ENCODE data around the gene FASN. TPM values are rescaled to one million over a fixed set of nuclear protein-coding genes. Genes with fewer than 3 reads are reported as not detected.

Gene FASN
- total and polyA plus RNA-seq, 2 donors (not counting 1 experiment from before 2014, with no cell fraction given): 19.4 to 35.6 TPM

DNA sequence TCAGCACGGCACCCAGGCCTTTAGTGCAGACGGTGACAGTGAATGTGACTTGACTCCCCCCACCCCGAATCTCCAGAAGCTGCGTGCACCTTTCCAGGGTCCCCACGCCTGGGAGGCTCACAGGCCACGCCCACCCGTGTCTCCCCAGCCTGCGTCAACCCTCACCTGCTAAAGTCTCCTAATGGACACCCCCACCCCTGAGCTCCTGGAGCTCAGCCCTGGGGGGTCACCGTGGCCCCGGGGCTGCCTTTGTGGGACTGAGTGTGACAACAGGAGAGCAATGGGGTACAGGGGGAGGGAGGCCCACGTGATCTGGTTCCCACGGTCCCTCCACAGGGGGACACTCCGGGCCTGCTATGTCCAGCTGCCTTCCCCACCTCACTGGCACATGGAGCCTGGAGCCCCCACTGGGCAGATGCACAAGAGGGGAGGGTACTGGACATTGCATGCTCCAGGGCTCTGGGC lies 7.4 kb upstream of the FASN start:
- Mint-ChIP-seq H3K4me3 (peak overlapping the region; percentile 23), H3K27ac (peak overlapping the region; percentile 98), H3K4me1 (peaks cover 21% of the 10 kb centered on the region), H3K27me3 (no peaks in the 10 kb centered on the region), H3K9me3 (ENCODE audit: insufficient read depth) (no peaks in the 10 kb centered on the region)
- ChIA-PET POLR2A (interaction anchor here (1.4 to 1.7 kb wide), 2 partner anchors 68 to 101 kb away, joined by 4 to 12 read pairs; partner anchors contain the start of gene DCXR), CTCF (interaction anchor here (0.6 to 1.6 kb wide), 7 partner anchors 7 to 146 kb away, joined by 3 to 6 read pairs (median 3); partner anchors contain the start of genes DUS1L and FASN)
- Histone ChIP-seq H2AFZ (ENCODE audit: insufficient read depth, low read depth, low read length, poor library complexity, severe bottlenecking) (no peak overlapping the region), H3K4me1 (ENCODE audit: control insufficient read depth in 2 of 2, insufficient read depth in 2 of 2, low read length in 2 of 2) (peaks cover 18 to 27% of the 10 kb centered on the region in 2 donors), H4K20me1 (ENCODE audit: control insufficient read depth, insufficient read depth, low read length, poor library complexity, severe bottlenecking) (no peaks in the 10 kb centered on the region), H3K79me2 (ENCODE audit: control insufficient read depth, insufficient read depth, low read length) (peaks cover 16% of the 10 kb centered on the region), H3K9me3 (ENCODE audit: control extremely low read depth in 1 of 3, control insufficient read depth in 2 of 3, insufficient read depth in 1 of 3, low read length in 2 of 3) (peaks cover 0 to 4% (median 0%) of the 10 kb centered on the region in 3 donors), H3K4me3 (ENCODE audit: control extremely low read depth in 1 of 5, extremely low read depth in 1 of 5, insufficient read depth in 1 of 5, low read depth in 2 of 5, low read length in 4 of 5) (peak overlapping the region in 4 of 5 experiments; percentile 53 to 80 (median 64)), H3K4me2 (replicated peaks; ENCODE audit: low read depth, low read length, poor library complexity, severe bottlenecking) (peak overlapping the region; percentile 89), H3K27me3 (replicated peaks in 1 of 4; ENCODE audit: control extremely low read depth in 1 of 4, control insufficient read depth in 3 of 4, insufficient read depth in 4 of 4, low read length in 3 of 4) (no peaks in the 10 kb centered on the region), H3K27ac (ENCODE audit: low read length in 2 of 2) (peak overlapping the region; percentile 75 to 79), H3K9ac (ENCODE audit: low read length) (peak overlapping the region; percentile 76), H3K36me3 (replicated peaks in 1 of 2; ENCODE audit: control extremely low read depth in 1 of 2, control insufficient read depth in 1 of 2, extremely low read depth in 1 of 2, insufficient read depth in 2 of 2, low read length in 1 of 2) (no peaks in the 10 kb centered on the region)
- WGBS (ENCODE audit: insufficient coverage): 93% methylated on average over 6 of the region's 13 CpGs
- TF ChIP-seq EZH2 (IDR thresholded peaks at IDR 0.05; ENCODE audit: borderline replicate concordance, insufficient read depth, low read depth, low read length, poor library complexity, severe bottlenecking): no peak
- TF ChIP-seq, protein P1, sequence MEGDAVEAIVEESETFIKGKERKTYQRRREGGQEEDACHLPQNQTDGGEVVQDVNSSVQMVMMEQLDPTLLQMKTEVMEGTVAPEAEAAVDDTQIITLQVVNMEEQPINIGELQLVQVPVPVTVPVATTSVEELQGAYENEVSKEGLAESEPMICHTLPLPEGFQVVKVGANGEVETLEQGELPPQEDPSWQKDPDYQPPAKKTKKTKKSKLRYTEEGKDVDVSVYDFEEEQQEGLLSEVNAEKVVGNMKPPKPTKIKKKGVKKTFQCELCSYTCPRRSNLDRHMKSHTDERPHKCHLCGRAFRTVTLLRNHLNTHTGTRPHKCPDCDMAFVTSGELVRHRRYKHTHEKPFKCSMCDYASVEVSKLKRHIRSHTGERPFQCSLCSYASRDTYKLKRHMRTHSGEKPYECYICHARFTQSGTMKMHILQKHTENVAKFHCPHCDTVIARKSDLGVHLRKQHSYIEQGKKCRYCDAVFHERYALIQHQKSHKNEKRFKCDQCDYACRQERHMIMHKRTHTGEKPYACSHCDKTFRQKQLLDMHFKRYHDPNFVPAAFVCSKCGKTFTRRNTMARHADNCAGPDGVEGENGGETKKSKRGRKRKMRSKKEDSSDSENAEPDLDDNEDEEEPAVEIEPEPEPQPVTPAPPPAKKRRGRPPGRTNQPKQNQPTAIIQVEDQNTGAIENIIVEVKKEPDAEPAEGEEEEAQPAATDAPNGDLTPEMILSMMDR (IDR thresholded peaks at IDR 0.05): no peak
- intact Hi-C loops (cut with micrococcal nuclease): no loop called here
- no peak for DNase-seq
- no peak for ATAC-seq (ENCODE audit: low read depth)

DNA sequence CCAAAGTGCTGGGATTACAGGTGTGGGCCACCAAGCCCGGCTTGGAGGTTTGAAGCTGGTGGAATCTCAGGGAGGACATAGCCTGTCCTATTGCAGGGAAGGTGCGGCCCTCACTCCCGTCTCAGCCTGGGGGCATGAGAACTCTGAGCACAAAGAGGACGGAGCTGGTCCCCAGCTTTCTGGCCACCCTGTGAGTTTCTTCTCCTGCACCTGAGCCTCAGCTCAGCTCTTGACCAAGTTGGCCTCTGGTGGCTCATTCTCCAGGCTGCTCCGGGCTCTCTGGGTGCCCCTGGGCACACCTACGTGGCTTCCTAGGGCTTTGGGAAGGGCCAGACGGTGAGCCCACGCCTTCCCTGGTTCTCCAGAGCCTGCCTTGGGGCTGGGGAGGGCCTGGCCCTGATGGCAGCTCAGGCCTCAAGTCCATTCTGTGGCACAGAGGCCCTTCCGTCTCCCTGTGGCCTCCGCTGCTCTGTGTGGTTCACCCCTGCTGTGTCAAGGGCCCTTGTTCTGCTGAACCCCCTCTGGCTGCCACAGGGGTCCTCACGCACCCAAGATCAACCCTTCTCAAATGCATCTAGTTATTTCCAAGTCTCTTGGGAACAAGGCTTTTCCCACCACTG lies 6.9 kb upstream of the FASN start:
- Mint-ChIP-seq H3K4me1 (peaks cover 26% of the 10 kb centered on the region), H3K27me3 (no peaks in the 10 kb centered on the region), H3K4me3 (peak overlapping the region; percentile 23), H3K9me3 (ENCODE audit: insufficient read depth) (no peaks in the 10 kb centered on the region), H3K27ac (peak overlapping the region; percentile 70)
- H4K20me1 ChIP-seq (ENCODE audit: control insufficient read depth, insufficient read depth, low read length, poor library complexity, severe bottlenecking): no peaks in the 10 kb centered on the region
- DNase-seq: no peak
- H3K36me3 ChIP-seq (replicated peaks in 1 of 2; ENCODE audit: control extremely low read depth in 1 of 2, control insufficient read depth in 1 of 2, extremely low read depth in 1 of 2, insufficient read depth in 2 of 2, low read length in 1 of 2): no peaks in the 10 kb centered on the region
- intact Hi-C loops (cut with micrococcal nuclease): no loop called here
- no peak for ATAC-seq (ENCODE audit: low read depth)
- no peaks in the 10 kb centered on the region for H3K27me3 ChIP-seq (replicated peaks in 1 of 4; ENCODE audit: control extremely low read depth in 1 of 4, control insufficient read depth in 3 of 4, insufficient read depth in 4 of 4, low read length in 3 of 4)
- no peak overlapping the region for H2AFZ ChIP-seq (ENCODE audit: insufficient read depth, low read depth, low read length, poor library complexity, severe bottlenecking)
- H3K27ac ChIP-seq (ENCODE audit: low read length in 2 of 2): no peak overlapping the region
- H3K9me3 ChIP-seq (ENCODE audit: control extremely low read depth in 1 of 3, control insufficient read depth in 2 of 3, insufficient read depth in 1 of 3, low read length in 2 of 3): peaks cover 0 to 4% (median 0%) of the 10 kb centered on the region in 3 donors
- no peak for TF ChIP-seq EZH2 (IDR thresholded peaks at IDR 0.05; ENCODE audit: borderline replicate concordance, insufficient read depth, low read depth, low read length, poor library complexity, severe bottlenecking)
- TF ChIP-seq, protein P1 (IDR thresholded peaks at IDR 0.05): no peak
- ChIA-PET CTCF (interaction anchor here (1.1 kb wide), 1 partner anchor 145 kb away, joined by 3 read pairs; no protein-coding TSS in a partner anchor), POLR2A (no interaction called here)
- H3K4me3 ChIP-seq (ENCODE audit: control extremely low read depth in 1 of 5, extremely low read depth in 1 of 5, insufficient read depth in 1 of 5, low read depth in 2 of 5, low read length in 4 of 5): no peak overlapping the region
- 96% methylated on average over 11 of the region's 11 CpGs for WGBS (ENCODE audit: insufficient coverage)
- peaks cover 18 to 32% of the 10 kb centered on the region in 2 donors for H3K4me1 ChIP-seq (ENCODE audit: control insufficient read depth in 2 of 2, insufficient read depth in 2 of 2, low read length in 2 of 2)
- peak overlapping the region; percentile 89 for H3K4me2 ChIP-seq (replicated peaks; ENCODE audit: low read depth, low read length, poor library complexity, severe bottlenecking)
- H3K9ac ChIP-seq (ENCODE audit: low read length): no peak overlapping the region
- peaks cover 16% of the 10 kb centered on the region for H3K79me2 ChIP-seq (ENCODE audit: control insufficient read depth, insufficient read depth, low read length)

Data from B cell (primary cell).